ENCODE results near the gene IER3IP1.

GRCh38 chr18:47215554-47216138 is 39.5 kb upstream of the IER3IP1 start:
- TF ChIP-seq FOXK2 (IDR thresholded peaks at IDR 0.05) (no peak), FOXA1 (IDR thresholded peaks at IDR 0.05) (no peak), FOXM1 (IDR thresholded peaks at IDR 0.05; ENCODE audit: borderline replicate concordance) (no peak)
